Measurements from ENCODE around the gene RRBP1.

- TF ChIP-seq CTCF (IDR thresholded peaks at IDR 0.05): no peak
- TF ChIP-seq POLR2A (IDR thresholded peaks at IDR 0.05): no peak
Measured at GRCh38 chr20:17648315-17648646, 33.8 kb downstream of the RRBP1 start.
